ENCODE data around the gene PPP1R26.
"Not testable (repeated sequence)": the region's sequence is repeated elsewhere in the genome, so short reads cannot be mapped to it uniquely, and the experiment has no call there.

The PPP1R26 gene

GRCh38 chr9:135521608-135522095 is 42.1 kb downstream of the PPP1R26 start:
- DNase-seq (ENCODE audit: low spot score): no peak

GRCh38 chr9:135522137-135522877 is 42.7 kb downstream of the PPP1R26 start:
- no peak for DNase-seq (ENCODE audit: low spot score)

DNA sequence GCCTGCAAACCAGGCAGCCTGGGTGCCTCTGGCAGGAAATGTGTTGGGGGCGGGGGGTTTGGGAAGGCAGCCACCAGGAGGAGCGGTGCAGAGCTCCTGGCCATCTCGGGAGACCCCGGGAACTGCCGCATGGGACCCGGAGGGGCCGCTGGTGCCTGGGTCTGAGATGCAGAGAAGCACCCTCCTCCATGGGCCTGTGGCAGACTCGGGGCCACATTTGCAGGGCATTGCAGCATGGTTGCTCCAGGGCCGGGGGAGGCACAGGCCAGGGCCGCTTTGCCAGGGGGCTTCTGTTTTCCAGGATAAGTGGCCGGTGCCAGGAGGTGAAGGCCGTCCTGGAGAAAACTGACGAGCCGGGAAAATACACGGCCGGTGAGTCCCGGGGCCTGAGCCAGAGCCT is 43.3 kb downstream of the PPP1R26 start:
- DNase-seq (ENCODE audit: low spot score): no peak

GRCh38 chr9:135523521-135524129 is 44.0 kb downstream of the PPP1R26 start:
- no peak for DNase-seq (ENCODE audit: low spot score)

GRCh38 chr9:135524130-135524861 is 44.7 kb downstream of the PPP1R26 start:
- no peak for DNase-seq (ENCODE audit: low spot score)

- DNase-seq (ENCODE audit: low spot score): no peak
Observed at GRCh38 chr9:135525241-135526088, 45.9 kb downstream of the PPP1R26 start.

- no peak for DNase-seq (ENCODE audit: low spot score)
Observed at GRCh38 chr9:135526089-135526729, 46.6 kb downstream of the PPP1R26 start.

DNA sequence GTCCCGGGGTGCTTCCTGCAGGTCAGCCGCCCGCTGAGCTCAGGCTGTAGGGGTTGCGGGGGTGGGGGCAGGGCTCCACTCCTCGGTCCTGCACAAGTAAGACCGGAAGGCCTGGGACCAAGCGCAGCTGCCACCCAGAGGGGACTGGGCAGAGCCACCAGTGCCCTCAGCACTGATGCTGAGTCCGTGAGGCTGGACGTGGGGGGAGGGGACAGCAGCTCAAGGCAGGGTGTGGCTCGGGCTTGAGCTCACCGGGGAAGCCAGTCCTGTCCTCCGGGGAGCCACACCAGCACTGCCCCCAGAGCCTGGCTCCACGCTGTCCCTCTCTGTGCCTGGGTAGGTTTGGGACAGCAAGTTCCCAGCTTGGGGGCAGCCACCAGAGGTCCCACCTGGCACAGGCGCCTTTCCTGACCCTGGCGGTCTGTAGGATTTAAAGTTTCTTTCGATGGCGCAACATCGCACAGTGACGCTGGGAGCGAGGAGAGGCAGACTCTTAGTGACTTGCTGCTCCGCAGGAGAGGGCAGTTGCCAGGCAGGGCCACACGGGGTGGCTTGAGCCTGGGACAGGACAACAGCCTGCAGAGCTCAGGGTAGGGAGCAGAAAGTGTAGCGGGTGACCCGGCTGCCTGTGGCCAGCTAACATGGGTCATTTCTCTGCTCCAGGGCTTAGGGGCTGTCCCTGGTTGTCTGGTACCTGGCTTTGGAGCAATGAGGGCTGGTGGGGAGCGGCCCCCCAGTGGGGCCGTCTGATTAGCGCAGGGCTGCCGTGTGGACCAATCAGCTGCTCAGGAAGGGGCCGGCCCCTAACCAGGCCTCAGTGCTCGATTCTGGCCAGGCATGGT is 47.4 kb downstream of the PPP1R26 start:
- DNase-seq (ENCODE audit: low spot score): no peak

DNA sequence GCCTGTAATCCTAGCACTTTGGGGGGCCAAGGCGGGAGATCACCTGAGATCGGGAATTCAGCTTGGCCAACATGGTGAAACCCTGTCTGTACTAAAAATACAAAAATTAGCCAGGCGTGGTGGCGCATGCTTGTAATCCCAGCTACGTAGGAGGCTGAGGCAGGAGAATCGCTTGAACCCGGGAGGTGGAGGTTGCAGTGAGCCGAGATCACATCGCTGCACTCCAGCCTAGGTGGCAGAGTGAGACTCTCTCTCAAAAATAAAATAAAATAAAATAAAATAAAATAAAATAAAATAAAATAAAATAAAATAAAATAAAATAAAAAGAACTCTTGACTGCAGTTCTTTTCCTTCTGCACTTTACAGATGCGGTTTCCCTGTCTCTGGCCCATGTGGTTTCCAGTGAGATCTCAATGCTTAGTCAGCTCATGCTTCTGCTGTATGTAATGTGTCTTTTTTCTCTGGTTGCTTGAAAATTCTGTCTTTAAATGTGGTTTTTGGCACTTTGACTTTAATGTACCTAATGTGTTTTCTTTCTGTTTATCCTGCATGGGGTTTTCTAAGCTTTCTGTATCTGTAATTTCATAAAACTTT is 49.4 kb downstream of the PPP1R26 start:
- not testable (repeated sequence) for DNase-seq (ENCODE audit: low spot score)

- DNase-seq (ENCODE audit: low spot score): no peak
Observed at GRCh38 chr9:135530146-135530545, 50.6 kb downstream of the PPP1R26 start.

- DNase-seq (ENCODE audit: low spot score): no peak
Observed at GRCh38 chr9:135531096-135531495, 51.5 kb downstream of the PPP1R26 start.

DNA sequence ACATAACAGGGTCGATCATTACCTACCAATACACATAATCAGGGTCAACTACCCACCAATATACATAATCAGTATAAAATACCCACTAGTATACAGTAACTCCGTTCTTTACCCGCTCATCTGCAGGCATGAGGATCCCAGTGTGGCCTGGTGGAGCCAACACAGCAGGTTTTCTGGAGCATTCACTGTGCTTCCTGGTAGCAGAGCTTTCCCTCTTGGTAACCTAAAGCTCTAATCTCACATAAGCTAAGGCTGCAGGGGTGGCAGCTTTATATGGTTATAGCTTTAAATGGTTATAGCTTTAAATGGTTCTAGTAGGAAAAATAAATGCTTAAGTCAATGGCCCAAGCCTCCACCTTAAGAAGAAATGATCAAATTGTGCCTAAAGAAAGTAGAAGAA is 53.5 kb downstream of the PPP1R26 start:
- DNase-seq (ENCODE audit: low spot score): no peak

- DNase-seq (ENCODE audit: low spot score): no peak
Observed at GRCh38 chr9:135533674-135534073, 54.1 kb downstream of the PPP1R26 start.

GRCh38 chr9:135534192-135534711 is 54.7 kb downstream of the PPP1R26 start:
- not testable (repeated sequence) for DNase-seq (ENCODE audit: low spot score)

DNA sequence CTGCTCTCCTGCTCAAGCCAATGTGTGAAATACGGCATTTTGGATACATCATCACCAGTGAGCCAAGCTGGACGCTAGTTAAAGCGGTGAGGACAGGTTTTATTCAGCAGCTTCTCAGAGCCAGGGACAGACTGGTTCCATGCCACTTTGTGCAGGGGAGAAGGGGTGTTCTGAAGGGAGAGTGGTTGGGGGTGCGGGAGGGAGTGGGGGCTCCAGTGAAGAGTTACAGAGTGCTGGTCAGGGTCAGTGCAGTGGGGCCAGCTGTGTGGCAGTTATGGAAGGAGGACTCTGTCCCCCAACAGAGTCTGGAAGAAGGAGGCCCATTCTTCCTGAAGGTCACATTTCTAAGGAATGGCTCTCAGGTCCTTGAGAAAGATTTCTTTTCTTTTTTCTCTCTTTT is 55.2 kb downstream of the PPP1R26 start:
- DNase-seq (ENCODE audit: low spot score): not testable (repeated sequence)

- not testable (repeated sequence) for DNase-seq (ENCODE audit: low spot score)
Observed at GRCh38 chr9:135535631-135536030, 56.0 kb downstream of the PPP1R26 start.

DNA sequence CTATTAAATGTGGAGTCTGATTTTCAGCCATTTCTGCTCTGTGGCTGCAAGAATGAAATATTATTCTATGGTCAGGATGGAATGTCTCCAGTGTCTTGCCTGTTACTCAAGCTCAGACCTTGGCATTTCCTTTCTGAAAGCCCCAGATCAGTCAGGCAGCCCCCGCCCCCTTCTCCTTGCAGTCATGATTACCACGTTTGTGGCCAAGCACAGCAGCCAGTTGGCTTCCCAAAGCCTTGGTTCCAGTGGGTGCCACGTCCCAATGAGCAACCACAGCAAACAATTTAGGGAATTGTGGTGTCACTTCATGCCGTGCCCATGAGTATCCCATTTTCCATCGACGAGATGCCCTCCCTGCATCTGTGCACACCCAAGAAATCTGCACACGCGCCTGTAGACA is 56.6 kb downstream of the PPP1R26 start:
- no peak for DNase-seq (ENCODE audit: low spot score)
